ENCODE data around the gene LIG3.

The LIG3 gene

GRCh38 chr17:34990921-34991365 lies 10.6 kb downstream of the LIG3 start:
- no peak for TF ChIP-seq ZNF565 (CRISPR knock-in tag; conservative IDR thresholded peaks at IDR 0.05; ENCODE audit: low read depth)
- no peak for TF ChIP-seq ISL1 (CRISPR knock-in tag; IDR thresholded peaks at IDR 0.05)
- no peak for TF ChIP-seq PPARA (CRISPR knock-in tag; IDR thresholded peaks at IDR 0.05; ENCODE audit: borderline replicate concordance)
- no peak for TF ChIP-seq SNAI2 (CRISPR knock-in tag; IDR thresholded peaks at IDR 0.05)
- TF ChIP-seq TCF4 (CRISPR knock-in tag; IDR thresholded peaks at IDR 0.05; ENCODE audit: borderline replicate concordance) = no peak
- no peak for TF ChIP-seq GLIS3 (CRISPR knock-in tag; IDR thresholded peaks at IDR 0.05)
- TF ChIP-seq BACH2 (CRISPR knock-in tag; IDR thresholded peaks at IDR 0.05; ENCODE audit: borderline replicate concordance) = no peak
- no peak for TF ChIP-seq POU6F1 (CRISPR knock-in tag; IDR thresholded peaks at IDR 0.05; ENCODE audit: borderline replicate concordance, low read depth)
- no peak for ATAC-seq

GRCh38 chr17:34991606-34992005 lies 11.3 kb downstream of the LIG3 start:
- TF ChIP-seq TCF4 (CRISPR knock-in tag; IDR thresholded peaks at IDR 0.05; ENCODE audit: borderline replicate concordance) (no peak), RARB (CRISPR knock-in tag; IDR thresholded peaks at IDR 0.05) (no peak), ZFP30 (CRISPR knock-in tag; IDR thresholded peaks at IDR 0.05) (no peak), ZNF8 (CRISPR knock-in tag; IDR thresholded peaks at IDR 0.05) (no peak), TSHZ2 (CRISPR knock-in tag; IDR thresholded peaks at IDR 0.05) (no peak), ZNF565 (CRISPR knock-in tag; conservative IDR thresholded peaks at IDR 0.05; ENCODE audit: low read depth) (no peak), OSR1 (CRISPR knock-in tag; IDR thresholded peaks at IDR 0.05) (no peak)
- ATAC-seq = no peak

- TF ChIP-seq ZC3H10 (CRISPR knock-in tag; IDR thresholded peaks at IDR 0.05) (no peak), CSRNP3 (CRISPR knock-in tag; IDR thresholded peaks at IDR 0.05) (no peak), ARNTL (CRISPR knock-in tag; IDR thresholded peaks at IDR 0.05; ENCODE audit: borderline replicate concordance, low read depth) (no peak)
Measured at GRCh38 chr17:34993031-34993430, 12.7 kb downstream of the LIG3 start.

GRCh38 chr17:34996422-34997285 lies 16.3 kb downstream of the LIG3 start:
- no peak; the same call in 2 of the 3 replicates for ATAC-seq
- TF ChIP-seq ZNF565 (CRISPR knock-in tag; conservative IDR thresholded peaks at IDR 0.05; ENCODE audit: low read depth) (no peak), OSR1 (CRISPR knock-in tag; IDR thresholded peaks at IDR 0.05) (no peak), TCF4 (CRISPR knock-in tag; IDR thresholded peaks at IDR 0.05; ENCODE audit: borderline replicate concordance) (no peak), SNAI2 (CRISPR knock-in tag; IDR thresholded peaks at IDR 0.05) (no peak), ZFP30 (CRISPR knock-in tag; IDR thresholded peaks at IDR 0.05) (no peak), TSHZ2 (CRISPR knock-in tag; IDR thresholded peaks at IDR 0.05) (no peak), GLIS3 (CRISPR knock-in tag; IDR thresholded peaks at IDR 0.05) (no peak), POU6F1 (CRISPR knock-in tag; IDR thresholded peaks at IDR 0.05; ENCODE audit: borderline replicate concordance, low read depth) (no peak), ZNF8 (CRISPR knock-in tag; IDR thresholded peaks at IDR 0.05) (no peak), PATZ1 (CRISPR knock-in tag; IDR thresholded peaks at IDR 0.05; ENCODE audit: borderline replicate concordance) (no peak), CSRNP3 (CRISPR knock-in tag; IDR thresholded peaks at IDR 0.05) (no peak), ZNF70 (CRISPR knock-in tag; IDR thresholded peaks at IDR 0.05) (no peak), RARB (CRISPR knock-in tag; IDR thresholded peaks at IDR 0.05) (no peak), CSDC2 (CRISPR knock-in tag; IDR thresholded peaks at IDR 0.05) (no peak), ZC3H10 (CRISPR knock-in tag; IDR thresholded peaks at IDR 0.05) (no peak)

More at GRCh38 chr17:34993031-34993430, 12.7 kb downstream of the LIG3 start:
- no peak for ATAC-seq
